CD14-positive monocyte (primary cell): ENCODE results near the gene AFAP1L1. TPM values are rescaled to one million over a fixed set of nuclear protein-coding genes. Genes with fewer than 3 reads are reported as not detected.

Experiments
- DNase-seq, 3 donors: peaks; one replicate each; pipeline ENCODE4 v3.0.0-alpha.2; 2011 to 2022
- H2AFZ ChIP-seq: 2 replicates; pipeline ENCODE4 v1.6.0; 2012; ENCODE audit warnings: mild to moderate bottlenecking, low read depth, low read length, inconsistent platforms; ENCODE audit not compliant: insufficient read depth, poor library complexity, severe bottlenecking
- H3K27ac ChIP-seq, 2 donors: 1 replicate in 1 of 2; 2 replicates in 1 of 2; pipeline ENCODE4 v1.5.1; 2012 to 2013; ENCODE audit warnings: low read length in 2 of 2, control low read depth in 1 of 2, inconsistent platforms in 1 of 2, low read depth in 1 of 2, mild to moderate bottlenecking in 1 of 2
- H3K27me3 ChIP-seq, 2 donors: one replicate each; pipeline versions ENCODE4 v1.6.0 to v1.6.1; 2011 to 2013; ENCODE audit warnings: low read length in 2 of 2; ENCODE audit not compliant: control insufficient read depth in 2 of 2, insufficient read depth in 2 of 2
- H3K36me3 ChIP-seq, 2 donors: replicated peaks in 1 of 2; 1 replicate in 1 of 2; 2 replicates in 1 of 2; pipeline versions ENCODE4 v1.5.1 to v1.6.1; 2012 to 2013; ENCODE audit warnings: low read length in 2 of 2, control low read depth in 1 of 2, inconsistent platforms in 1 of 2, mild to moderate bottlenecking in 1 of 2; ENCODE audit not compliant: insufficient read depth in 2 of 2, control insufficient read depth in 1 of 2
- H3K4me1 ChIP-seq, 2 donors: 1 replicate in 1 of 2; 2 replicates in 1 of 2; pipeline versions ENCODE4 v1.5.1 to v1.6.1; 2012 to 2013; ENCODE audit warnings: low read length in 2 of 2, control low read depth in 1 of 2, inconsistent platforms in 1 of 2, mild to moderate bottlenecking in 1 of 2, moderate library complexity in 1 of 2; ENCODE audit not compliant: insufficient read depth in 2 of 2, control insufficient read depth in 1 of 2
- H3K4me2 ChIP-seq: replicated peaks from 2 replicates; pipeline ENCODE3; 2012; ENCODE audit warnings: low read length, moderate library complexity, mild to moderate bottlenecking; ENCODE audit not compliant: poor library complexity, severe bottlenecking; ENCODE audit errors: extremely low read depth
- H3K4me3 ChIP-seq, 3 experiments: fragments of 200-600 bp in 1 of 3; sonication (generic) in 1 of 3; replicated peaks in 1 of 3; 1 replicate in 2 of 3; 2 replicates in 1 of 3; pipeline ENCODE4 v1.5.1; 2011 to 2013; ENCODE audit warnings: low read length in 3 of 3, mild to moderate bottlenecking in 3 of 3, control low read depth in 2 of 3, low read depth in 2 of 3, inconsistent platforms in 1 of 3, moderate library complexity in 1 of 3
- H3K79me2 ChIP-seq: 2 replicates; pipeline ENCODE4 v1.6.0; 2012; ENCODE audit warnings: mild to moderate bottlenecking, control low read depth, inconsistent platforms, low read length, moderate library complexity; ENCODE audit not compliant: insufficient read depth
- H3K9ac ChIP-seq: 2 replicates; pipeline ENCODE4 v1.6.0; 2017; ENCODE audit warnings: low read length, mild to moderate bottlenecking; ENCODE audit not compliant: insufficient read depth, poor library complexity, severe bottlenecking
- H3K9me3 ChIP-seq, 2 donors: replicated peaks in 1 of 2; 1 replicate in 1 of 2; 2 replicates in 1 of 2; pipeline versions ENCODE4 v1.5.1 to v1.6.1; 2012 to 2013; ENCODE audit warnings: low read length in 2 of 2, control low read depth in 1 of 2; ENCODE audit not compliant: control insufficient read depth in 1 of 2, insufficient read depth in 1 of 2
- H4K20me1 ChIP-seq: 2 replicates; pipeline ENCODE4 v1.6.0; 2012; ENCODE audit warnings: mild to moderate bottlenecking, low read length, control low read depth, moderate library complexity; ENCODE audit not compliant: insufficient read depth
- H3K27ac Mint-ChIP-seq, 7 donors: one replicate each; pipeline ENCODE4 v1.8.0; 2020; ENCODE audit warnings: mild to moderate bottlenecking in 7 of 7, mixed read lengths in 7 of 7, moderate library complexity in 6 of 7, inconsistent platforms in 2 of 7
- H3K27me3 Mint-ChIP-seq, 3 donors: one replicate each; pipeline ENCODE4 v1.8.0; 2021 to 2022; ENCODE audit warnings: low read depth in 3 of 3, mild to moderate bottlenecking in 3 of 3, mixed read lengths in 3 of 3, moderate library complexity in 3 of 3, inconsistent platforms in 1 of 3
- H3K36me3 Mint-ChIP-seq, 2 donors: one replicate each; pipeline ENCODE4 v1.8.0; 2020; ENCODE audit warnings: mixed read lengths in 2 of 2, inconsistent platforms in 1 of 2, mild to moderate bottlenecking in 1 of 2
- H3K4me1 Mint-ChIP-seq: one replicate; pipeline ENCODE4 v1.8.0; 2020; ENCODE audit warnings: mild to moderate bottlenecking, mixed read lengths
- H3K4me3 Mint-ChIP-seq, 2 donors: one replicate each; pipeline ENCODE4 v1.8.0; 2020; ENCODE audit warnings: mild to moderate bottlenecking in 2 of 2, mixed read lengths in 2 of 2, moderate library complexity in 1 of 2
- H3K9me3 Mint-ChIP-seq, 7 donors: one replicate each; pipeline ENCODE4 v1.8.0; 2020 to 2022; ENCODE audit warnings: mixed read lengths in 7 of 7, mild to moderate bottlenecking in 6 of 7, moderate library complexity in 6 of 7, inconsistent platforms in 2 of 7
- WGBS: methylation state at CpG from one replicate; pipeline ENCODE4 v1.1.5; 2013; ENCODE audit warnings: missing lambda C conversion rate; ENCODE audit not compliant: insufficient coverage; 5-methylcytosine and 5-hydroxymethylcytosine counted together
- intact Hi-C, 2 donors: fragments of 100-400 bp; cut with micrococcal nuclease; formaldehyde crosslinking; loops; one replicate each; pipeline versions ENCODE4 v1.15.0 to v1.15.1; 2023
- polyA plus RNA-seq, 3 donors: library from polyadenylated mRNA; depleted of rRNA in 1 of 3; unstranded in 2 of 3; stranded (reverse) in 1 of 3; fragments of 300-500 nt in 2 of 3; fragments of >200 nt in 1 of 3; fragmentation: Illumina TruSeq in 2 of 3; gene quantifications; 1 replicate in 2 of 3; 2 replicates in 1 of 3; pipeline ENCODE4 v1.2.3, GENCODE V29; 2012 to 2021
- TF ChIP-seq, protein P1 (sequence below): fragments of 200-600 bp; IDR thresholded peaks from one replicate; pipeline ENCODE4 v1.8.0; 2022; ENCODE audit warnings: antibody characterized with exemption, mild to moderate bottlenecking

The AFAP1L1 gene
- polyA plus RNA-seq, 3 donors = not detected

DNA sequence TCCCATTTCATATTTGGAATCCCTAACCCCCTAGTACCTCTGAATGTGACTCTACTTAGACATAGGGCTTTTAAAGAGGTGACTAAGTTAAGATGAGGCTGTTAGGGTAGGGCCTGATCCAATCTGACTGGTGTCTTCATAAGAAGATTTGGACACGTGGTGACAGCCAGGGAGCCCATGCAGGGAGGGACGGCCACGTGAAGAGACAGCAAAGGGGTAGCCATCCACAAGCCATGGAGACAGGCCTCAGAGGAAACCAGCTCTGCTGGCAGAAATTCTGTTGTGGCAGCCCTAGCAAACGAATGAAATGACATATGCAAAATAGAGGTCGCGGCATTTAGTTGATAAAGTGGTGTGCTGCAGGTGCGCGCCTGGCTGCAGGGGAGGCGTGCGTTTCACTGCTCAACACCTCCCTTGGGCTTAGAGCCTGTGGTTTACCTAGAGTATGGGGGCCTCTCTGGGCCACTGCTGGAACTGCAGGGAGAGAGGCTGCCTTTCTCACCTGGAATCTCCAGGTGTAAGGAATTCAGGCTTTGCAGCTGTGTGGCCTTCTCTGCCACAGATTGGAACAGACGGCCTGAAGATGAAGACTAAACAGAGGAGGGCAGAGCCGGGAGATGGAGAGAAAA lies 7.1 kb upstream of the AFAP1L1 start:
- TF ChIP-seq, protein P1, sequence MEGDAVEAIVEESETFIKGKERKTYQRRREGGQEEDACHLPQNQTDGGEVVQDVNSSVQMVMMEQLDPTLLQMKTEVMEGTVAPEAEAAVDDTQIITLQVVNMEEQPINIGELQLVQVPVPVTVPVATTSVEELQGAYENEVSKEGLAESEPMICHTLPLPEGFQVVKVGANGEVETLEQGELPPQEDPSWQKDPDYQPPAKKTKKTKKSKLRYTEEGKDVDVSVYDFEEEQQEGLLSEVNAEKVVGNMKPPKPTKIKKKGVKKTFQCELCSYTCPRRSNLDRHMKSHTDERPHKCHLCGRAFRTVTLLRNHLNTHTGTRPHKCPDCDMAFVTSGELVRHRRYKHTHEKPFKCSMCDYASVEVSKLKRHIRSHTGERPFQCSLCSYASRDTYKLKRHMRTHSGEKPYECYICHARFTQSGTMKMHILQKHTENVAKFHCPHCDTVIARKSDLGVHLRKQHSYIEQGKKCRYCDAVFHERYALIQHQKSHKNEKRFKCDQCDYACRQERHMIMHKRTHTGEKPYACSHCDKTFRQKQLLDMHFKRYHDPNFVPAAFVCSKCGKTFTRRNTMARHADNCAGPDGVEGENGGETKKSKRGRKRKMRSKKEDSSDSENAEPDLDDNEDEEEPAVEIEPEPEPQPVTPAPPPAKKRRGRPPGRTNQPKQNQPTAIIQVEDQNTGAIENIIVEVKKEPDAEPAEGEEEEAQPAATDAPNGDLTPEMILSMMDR = no peak
- Histone ChIP-seq H3K79me2 (no peaks in the 10 kb centered on the region), H3K36me3 (no peaks in the 10 kb centered on the region), H3K27me3 (no peaks in the 10 kb centered on the region), H4K20me1 (no peaks in the 10 kb centered on the region), H3K9ac (no peak overlapping the region), H2AFZ (no peak overlapping the region), H3K4me2 (no peak overlapping the region), H3K4me3 (no peak overlapping the region), H3K9me3 (peaks cover 3 to 9% of the 10 kb centered on the region in 2 donors), H3K4me1 (peaks cover 7 to 12% of the 10 kb centered on the region in 2 donors), H3K27ac (no peak overlapping the region)
- DNase-seq = no peak
- Mint-ChIP-seq H3K27me3 (peaks cover 0 to 14% (median 4%) of the 10 kb centered on the region in 3 donors), H3K4me3 (no peak overlapping the region), H3K4me1 (peaks cover 19% of the 10 kb centered on the region), H3K27ac (no peak overlapping the region), H3K36me3 (peaks cover 0 to 3% of the 10 kb centered on the region in 2 donors), H3K9me3 (peaks cover 8 to 18% (median 11%) of the 10 kb centered on the region in 7 donors)
- intact Hi-C loops = loop anchor here in 1 of 2 donors (5.0 kb wide), 1 partner anchor 122 kb away; the partner anchor contains the start of gene ABLIM3
- 61% methylated on average over 12 of the region's 12 CpGs for whole genome bisulfite sequencing

DNA sequence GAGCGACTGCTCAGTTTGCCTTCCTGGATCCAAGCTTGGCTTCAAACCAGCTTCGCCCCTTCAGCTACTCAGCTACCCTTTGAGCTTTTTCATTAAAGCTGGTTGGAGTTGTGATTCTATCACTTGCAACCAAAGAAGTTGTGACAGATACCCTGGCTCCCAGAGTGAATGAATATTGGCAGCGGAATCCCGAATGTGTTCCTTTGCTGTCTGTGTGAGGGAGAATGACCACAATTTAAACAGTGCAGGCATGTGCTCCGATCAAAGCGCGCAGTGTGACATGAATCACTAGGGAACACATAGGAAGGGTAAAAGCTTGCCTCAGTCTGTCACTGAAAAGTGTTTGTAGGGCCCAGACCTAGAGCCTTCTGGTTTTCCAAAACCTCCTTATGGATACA lies 6.6 kb upstream of the AFAP1L1 start:
- TF ChIP-seq, protein P1 = no peak
- Mint-ChIP-seq H3K4me1 (peaks cover 18% of the 10 kb centered on the region), H3K27me3 (peaks cover under 1 to 18% (median 5%) of the 10 kb centered on the region in 3 donors), H3K4me3 (no peak overlapping the region), H3K36me3 (peaks cover 0 to 3% of the 10 kb centered on the region in 2 donors), H3K9me3 (peaks cover 8 to 18% (median 11%) of the 10 kb centered on the region in 7 donors), H3K27ac (no peak overlapping the region)
- H3K4me2 ChIP-seq = no peak overlapping the region
- peaks cover 7 to 12% of the 10 kb centered on the region in 2 donors for H3K4me1 ChIP-seq
- H3K79me2 ChIP-seq = no peaks in the 10 kb centered on the region
- 86% methylated on average over 2 of the region's 7 CpGs for WGBS
- no peak overlapping the region for H3K27ac ChIP-seq
- DNase-seq = no peak
- no peaks in the 10 kb centered on the region for H4K20me1 ChIP-seq
- H3K4me3 ChIP-seq = no peak overlapping the region
- H3K36me3 ChIP-seq = no peaks in the 10 kb centered on the region
- intact Hi-C loops = loop anchor here in 1 of 2 donors (5.0 kb wide), 1 partner anchor 123 kb away; the partner anchor contains the start of gene ABLIM3
- peaks cover 3% of the 10 kb centered on the region in 2 donors for H3K27me3 ChIP-seq
- H3K9ac ChIP-seq = no peak overlapping the region
- H3K9me3 ChIP-seq = peaks cover 3 to 9% of the 10 kb centered on the region in 2 donors
- no peak overlapping the region for H2AFZ ChIP-seq
